DND-41 (cell line): Measurements from ENCODE around the gene TRIM72.
"Not testable (repeated sequence)": the region's sequence is repeated elsewhere in the genome, so short reads cannot be mapped to it uniquely, and the experiment has no call there.

Source experiments
- ATAC-seq: fragments of 200-7000 bp; cut with Tn5 transposase; 3 replicates; pipeline ENCODE4 v1.9.1; 2021; ENCODE audit warnings: low read depth; ENCODE audit not compliant: insufficient read depth
- DNase-seq: peaks from one replicate; pipeline ENCODE4 v3.0.0-alpha.2; 2020
- H2AFZ ChIP-seq: 2 replicates; pipeline ENCODE4 v1.6.0; 2012; ENCODE audit warnings: low read depth, low read length
- H3K27ac ChIP-seq: 2 replicates; pipeline ENCODE4 v1.5.1; 2012; ENCODE audit warnings: low read length, inconsistent platforms
- H3K27me3 ChIP-seq: fragments of 200-600 bp; sonication (generic); 2 replicates; pipeline ENCODE4 v1.6.0; 2012; ENCODE audit warnings: low read length, mild to moderate bottlenecking, inconsistent platforms; ENCODE audit not compliant: insufficient read depth, poor library complexity
- H3K36me3 ChIP-seq: 2 replicates; pipeline ENCODE4 v1.5.1; 2012; ENCODE audit warnings: low read length, inconsistent platforms; ENCODE audit not compliant: insufficient read depth
- H3K4me1 ChIP-seq: 2 replicates; pipeline ENCODE4 v1.5.1; 2012; ENCODE audit warnings: mild to moderate bottlenecking, low read length; ENCODE audit not compliant: insufficient read depth
- H3K4me2 ChIP-seq: 2 replicates; pipeline ENCODE4 v1.6.0; 2012; ENCODE audit warnings: mild to moderate bottlenecking, moderate library complexity, low read length, inconsistent platforms; ENCODE audit not compliant: insufficient read depth
- H3K4me3 ChIP-seq, 2 experiments: fragments of 200-600 bp in 1 of 2; shearing (Covaris generic) in 1 of 2; 2 replicates each; pipeline ENCODE4 v1.5.1; 2012 to 2016; ENCODE audit warnings: inconsistent platforms in 2 of 2, low read length in 2 of 2, mild to moderate bottlenecking in 2 of 2, low read depth in 1 of 2, moderate library complexity in 1 of 2
- H3K79me2 ChIP-seq: 2 replicates; pipeline ENCODE4 v1.6.0; 2012; ENCODE audit warnings: low read length, inconsistent platforms; ENCODE audit not compliant: insufficient read depth
- H3K9ac ChIP-seq: 2 replicates; pipeline ENCODE4 v1.6.0; 2012; ENCODE audit warnings: low read depth, mild to moderate bottlenecking, inconsistent platforms, low read length, moderate library complexity
- H3K9me3 ChIP-seq: 2 replicates; pipeline ENCODE4 v1.5.1; 2012; ENCODE audit warnings: low read length, moderate library complexity, mild to moderate bottlenecking, inconsistent platforms; ENCODE audit not compliant: insufficient read depth, severe bottlenecking
- H4K20me1 ChIP-seq: 2 replicates; pipeline ENCODE4 v1.6.0; 2012; ENCODE audit warnings: low read length; ENCODE audit not compliant: insufficient read depth
- CTCF ChIP-seq: IDR thresholded peaks from 2 replicates; pipeline ENCODE4 v1.5.1; 2012; ENCODE audit warnings: borderline replicate concordance, low read length, moderate library complexity, mild to moderate bottlenecking; ENCODE audit not compliant: poor library complexity, severe bottlenecking; ENCODE audit errors: extremely low read depth
- EZH2 ChIP-seq: IDR thresholded peaks from 3 replicates; pipeline ENCODE4 v1.6.1; 2012; ENCODE audit warnings: borderline replicate concordance, low read depth, mild to moderate bottlenecking, moderate library complexity, low read length, inconsistent platforms; ENCODE audit not compliant: severe bottlenecking

Gene TRIM72

GRCh38 chr16:31243734-31244670 lies 30.1 kb downstream of the TRIM72 start:
- Histone ChIP-seq H3K4me1 (no peaks in the 10 kb centered on the region), H3K9ac (no peak overlapping the region), H3K27me3 (no peaks in the 10 kb centered on the region), H3K27ac (no peak overlapping the region), H3K9me3 (no peaks in the 10 kb centered on the region), H4K20me1 (no peaks in the 10 kb centered on the region), H3K36me3 (no peaks in the 10 kb centered on the region), H3K4me3 (no peak overlapping the region), H2AFZ (no peak overlapping the region), H3K79me2 (no peaks in the 10 kb centered on the region), H3K4me2 (no peak overlapping the region)
- ATAC-seq (no peak), DNase-seq (no peak)
- no peak for TF ChIP-seq EZH2
- TF ChIP-seq CTCF = no peak

GRCh38 chr16:31245598-31245997 lies 31.7 kb downstream of the TRIM72 start:
- H3K79me2 ChIP-seq, H3K4me2 ChIP-seq: not testable (repeated sequence)

GRCh38 chr16:31246296-31246695 lies 32.4 kb downstream of the TRIM72 start:
- DNase-seq (no peak), ATAC-seq (no peak)
- Histone ChIP-seq H3K9me3 (no peaks in the 10 kb centered on the region), H3K4me3 (no peak overlapping the region), H3K4me1 (no peaks in the 10 kb centered on the region), H3K79me2 (no peaks in the 10 kb centered on the region), H3K9ac (no peak overlapping the region), H4K20me1 (no peaks in the 10 kb centered on the region), H3K27me3 (no peaks in the 10 kb centered on the region), H3K36me3 (no peaks in the 10 kb centered on the region), H3K27ac (no peak overlapping the region), H3K4me2 (no peak overlapping the region), H2AFZ (no peak overlapping the region)
- no peak for TF ChIP-seq EZH2
- no peak for TF ChIP-seq CTCF

More at GRCh38 chr16:31245598-31245997, 31.7 kb downstream of the TRIM72 start:
- H3K9ac ChIP-seq, H3K4me1 ChIP-seq, H2AFZ ChIP-seq, H3K9me3 ChIP-seq, H3K27me3 ChIP-seq, H3K36me3 ChIP-seq, DNase-seq, H3K27ac ChIP-seq, ATAC-seq, H4K20me1 ChIP-seq, H3K4me3 ChIP-seq: not testable (repeated sequence)

- no peak overlapping the region for H3K4me2 ChIP-seq
- H3K9me3 ChIP-seq = no peaks in the 10 kb centered on the region
- H3K27ac ChIP-seq = no peak overlapping the region
- H3K27me3 ChIP-seq = peaks cover 6% of the 10 kb centered on the region
- H4K20me1 ChIP-seq = no peaks in the 10 kb centered on the region
- H3K4me3 ChIP-seq = no peak overlapping the region
- no peaks in the 10 kb centered on the region for H3K36me3 ChIP-seq
- DNase-seq = no peak
- no peak overlapping the region for H3K9ac ChIP-seq
- no peak overlapping the region for H2AFZ ChIP-seq
- TF ChIP-seq CTCF (no peak), EZH2 (no peak)
- no peaks in the 10 kb centered on the region for H3K79me2 ChIP-seq
- no peak for ATAC-seq
- H3K4me1 ChIP-seq = no peaks in the 10 kb centered on the region
Observed at GRCh38 chr16:31248344-31248743, 34.4 kb downstream of the TRIM72 start.
